IPS-NIHi7 (cell line): ENCODE data around the gene PANK2.
"Not testable (repeated sequence)": the region's sequence is repeated elsewhere in the genome, so short reads cannot be mapped to it uniquely, and the experiment has no call there.

Experiments used
- DNase-seq: peaks from one replicate; pipeline ENCODE4 v3.0.0; 2012; ENCODE audit warnings: mixed read lengths; ENCODE audit errors: extremely low spot score

Gene PANK2

DNA sequence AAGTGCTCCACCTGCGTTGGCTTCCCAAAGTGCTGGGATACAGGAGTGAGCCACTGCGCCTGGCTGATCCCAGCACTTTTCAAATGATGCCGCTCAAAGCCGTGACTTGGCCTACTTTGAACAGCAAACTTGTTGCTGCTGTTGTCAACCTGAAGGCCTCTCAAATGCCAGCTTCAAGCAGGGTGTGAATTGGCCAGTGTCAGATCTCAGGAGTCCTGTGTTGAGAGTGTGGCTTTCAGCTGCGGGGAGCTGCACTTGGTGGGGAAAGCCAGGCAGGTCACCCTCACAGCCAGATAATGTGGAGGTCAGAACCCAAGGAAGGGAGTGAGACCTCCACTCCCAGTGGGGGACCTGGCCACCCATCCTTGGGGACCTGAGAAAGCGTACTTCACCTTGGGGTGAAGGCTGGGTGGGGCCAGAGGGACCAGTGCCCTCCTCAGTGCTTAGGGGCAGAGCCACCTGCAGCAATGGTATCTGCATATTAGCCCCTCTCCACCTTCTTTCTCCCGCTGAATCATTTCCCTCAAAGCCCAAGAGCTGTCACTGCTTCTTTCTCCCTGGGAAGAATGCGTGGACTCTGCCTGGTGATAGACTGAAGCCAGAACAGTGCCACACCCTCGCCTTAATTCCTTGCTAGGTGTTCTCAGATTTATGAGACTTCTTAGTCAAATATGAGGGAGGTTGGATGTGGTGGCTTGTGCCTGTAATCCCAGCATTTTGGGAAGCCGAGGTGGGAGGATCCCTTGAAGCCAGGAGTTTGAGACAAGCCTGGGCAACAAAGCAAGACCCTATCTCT is 19.1 kb upstream of the PANK2 start:
- DNase-seq: no peak

DNA sequence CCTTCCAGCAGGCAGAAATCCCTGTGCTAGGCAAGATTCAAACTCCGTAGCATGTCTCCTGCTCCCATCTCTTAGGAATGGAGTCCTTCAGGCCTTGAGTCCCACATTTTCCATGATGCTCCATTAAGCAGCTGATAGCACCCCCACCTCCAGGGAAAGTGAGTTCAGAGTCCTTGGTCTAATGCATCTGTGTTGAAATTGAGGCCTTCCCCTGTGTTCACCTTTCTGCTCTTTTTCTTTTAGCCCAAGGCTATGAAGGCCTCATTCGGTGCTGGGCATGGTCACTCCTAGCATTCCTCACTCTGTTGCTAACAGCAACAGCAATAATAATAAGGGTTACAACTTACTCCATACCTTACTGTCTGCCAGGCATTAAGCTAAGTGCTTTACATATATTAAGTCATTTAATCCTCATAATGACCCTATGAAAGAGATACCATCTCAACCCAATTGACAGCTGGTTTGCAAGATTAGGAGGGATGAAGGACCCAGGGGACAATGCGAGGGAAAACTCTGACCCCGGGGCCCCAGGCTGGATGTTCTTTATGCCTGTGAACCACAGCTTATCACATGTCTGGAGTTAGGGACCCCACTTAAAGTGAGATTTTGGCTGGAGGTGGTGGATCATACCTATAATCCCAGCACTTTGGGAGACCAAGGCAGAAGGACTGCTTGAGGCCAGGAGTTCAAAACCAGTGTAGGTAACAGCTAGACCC is 17.5 kb upstream of the PANK2 start:
- DNase-seq: no peak

DNA sequence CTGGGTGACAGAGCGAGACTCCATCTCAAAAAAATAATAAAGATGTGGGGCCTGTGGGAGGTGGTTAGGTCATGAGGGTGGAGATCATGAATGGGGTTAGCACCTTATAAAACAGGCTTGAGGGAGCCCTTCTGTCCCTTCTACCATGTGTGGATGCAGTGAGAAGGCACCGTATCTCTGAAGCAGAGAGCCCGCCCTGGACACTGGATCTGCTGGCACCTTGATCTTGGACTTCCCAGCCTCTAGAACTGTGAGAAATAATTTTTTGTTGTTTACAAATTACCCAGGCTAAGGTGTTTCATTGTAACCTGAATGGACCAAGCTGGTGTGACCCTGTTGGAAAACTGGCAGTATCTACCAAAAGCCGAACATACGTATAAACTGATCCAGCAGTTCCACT is 15.7 kb upstream of the PANK2 start:
- no peak for DNase-seq

DNA sequence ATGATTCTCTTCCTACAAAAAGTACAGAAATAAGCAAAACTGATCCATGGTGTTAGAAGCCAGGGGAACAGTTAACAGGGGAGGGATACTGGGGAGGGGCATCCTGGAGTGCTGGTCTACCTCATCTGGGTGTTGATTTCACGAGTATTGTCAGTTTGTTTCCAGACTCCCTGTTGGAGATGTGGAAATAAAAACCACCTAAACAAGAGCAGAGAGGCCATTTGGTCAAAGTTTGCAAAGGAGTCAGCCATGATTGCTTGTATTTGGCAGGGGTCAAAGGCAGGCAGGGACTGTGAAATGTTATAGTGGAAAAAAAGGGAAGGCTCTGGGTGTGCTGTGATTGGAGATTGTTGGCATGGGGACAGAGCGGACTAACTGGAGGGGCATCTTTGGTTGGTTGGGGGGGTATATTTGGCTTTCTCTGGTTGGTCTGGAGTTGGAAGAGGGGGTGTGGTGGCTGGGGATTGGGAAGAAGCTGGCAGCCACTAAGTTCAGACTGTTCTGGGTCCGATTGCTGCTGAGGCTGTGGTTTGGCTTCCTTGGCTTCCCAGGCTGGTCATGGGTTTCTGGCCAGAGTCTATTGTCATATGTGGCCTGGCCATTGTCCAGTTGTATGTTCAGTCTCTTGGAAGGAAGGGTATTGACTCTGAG is 14.9 kb upstream of the PANK2 start:
- DNase-seq: no peak

DNA sequence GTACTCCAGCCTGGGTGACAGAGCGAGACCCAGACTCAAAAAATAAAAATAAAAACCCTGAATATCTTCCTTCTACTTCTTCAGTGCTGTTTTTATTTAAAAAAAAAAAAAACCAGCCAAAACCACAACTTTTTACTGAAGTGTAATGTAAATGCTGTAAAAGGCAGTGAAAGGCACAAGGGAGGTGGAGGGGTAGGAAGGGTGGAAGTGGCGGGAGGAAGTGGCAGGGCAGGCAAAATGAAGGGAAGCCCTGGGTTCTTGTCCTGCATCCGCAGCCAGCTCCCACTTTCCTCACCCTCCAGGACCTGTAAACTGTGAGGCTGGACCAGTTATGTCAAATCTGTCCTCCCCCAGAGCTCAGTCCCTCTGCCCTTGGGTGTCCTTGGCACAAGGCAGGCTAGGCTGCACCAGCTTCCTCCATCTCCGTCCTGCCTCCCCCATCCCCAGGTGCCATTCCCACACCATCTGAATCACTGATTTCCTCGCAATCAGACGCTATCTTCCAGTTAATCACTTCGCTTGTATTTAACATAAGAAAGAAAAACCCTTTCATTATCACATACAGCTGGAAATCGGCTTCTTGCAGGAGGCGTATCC is 13.7 kb upstream of the PANK2 start:
- DNase-seq: no peak

DNA sequence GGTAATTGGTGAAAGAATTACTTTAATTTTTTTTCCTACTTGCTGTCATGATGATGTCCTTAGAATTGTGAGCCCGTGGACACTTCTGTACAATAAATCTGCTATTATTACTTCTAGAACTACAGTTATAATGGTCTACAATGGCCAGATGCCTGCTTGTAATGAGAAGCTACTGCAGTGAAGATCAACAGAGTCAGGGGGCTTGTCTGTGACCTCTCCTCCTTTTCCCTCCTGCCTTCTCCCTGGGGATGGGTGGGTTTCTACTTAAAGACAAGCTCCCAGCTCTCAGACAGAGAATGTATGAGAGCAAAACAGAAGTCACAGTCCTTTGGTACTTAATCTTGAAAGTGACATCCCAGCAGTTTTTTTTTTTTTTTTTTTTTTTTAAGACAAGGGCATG is 13.2 kb upstream of the PANK2 start:
- no peak for DNase-seq

DNA sequence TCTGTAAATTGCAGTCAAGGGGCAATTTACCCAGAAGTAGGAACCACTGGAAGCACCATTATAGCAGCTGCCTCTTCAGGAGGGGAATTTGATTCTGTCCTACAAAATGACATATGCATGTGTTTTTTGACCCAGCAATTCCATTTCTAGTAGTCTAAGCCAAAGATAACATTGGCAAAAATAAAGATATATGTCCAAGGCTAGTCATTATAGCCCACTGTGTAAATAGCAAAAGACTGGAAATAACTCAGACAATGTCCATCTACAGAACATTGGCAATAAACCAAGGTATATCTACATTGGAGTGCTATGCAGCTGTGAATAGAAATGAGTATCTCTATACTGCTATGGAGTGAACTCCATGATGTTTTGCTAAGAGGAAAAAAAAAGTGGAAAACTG is 12.5 kb upstream of the PANK2 start:
- no peak for DNase-seq

DNA sequence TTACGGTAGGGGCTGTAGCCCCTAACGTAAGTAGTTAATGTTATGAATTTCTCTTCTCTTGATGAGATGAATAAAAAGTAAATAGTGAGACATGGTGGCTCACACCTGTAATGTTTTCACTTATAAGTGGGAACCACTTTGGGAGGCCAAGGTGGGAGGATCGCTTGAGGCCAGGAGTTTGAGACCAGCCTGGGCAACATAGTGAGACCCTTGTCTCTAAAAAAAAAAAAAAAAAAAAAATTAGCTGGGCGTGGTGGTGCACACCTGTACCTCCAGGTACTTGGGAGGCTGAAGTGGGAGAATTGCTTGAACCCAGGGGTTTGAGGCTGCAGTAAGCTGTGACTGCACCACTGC is 10.3 kb upstream of the PANK2 start:
- DNase-seq: not testable (repeated sequence)

DNA sequence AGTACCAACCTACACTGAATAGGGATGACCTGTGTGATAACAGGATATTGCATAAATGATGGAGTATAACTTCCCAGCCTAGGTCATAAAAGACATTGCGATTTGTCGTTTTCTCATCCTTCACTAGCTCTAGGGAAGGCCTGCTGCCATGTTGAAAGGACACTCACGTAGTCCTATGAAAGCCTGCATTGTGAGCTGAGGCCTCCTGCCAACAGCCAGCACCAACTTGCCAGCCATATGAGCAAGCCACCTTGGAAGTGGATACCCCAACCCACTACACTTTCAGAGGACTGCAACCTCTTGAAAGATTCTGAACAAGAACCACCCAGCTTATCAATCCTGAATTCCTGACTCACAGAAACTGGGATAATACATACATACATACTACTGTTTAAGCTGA is 3.5 kb upstream of the PANK2 start:
- DNase-seq: no peak

DNA sequence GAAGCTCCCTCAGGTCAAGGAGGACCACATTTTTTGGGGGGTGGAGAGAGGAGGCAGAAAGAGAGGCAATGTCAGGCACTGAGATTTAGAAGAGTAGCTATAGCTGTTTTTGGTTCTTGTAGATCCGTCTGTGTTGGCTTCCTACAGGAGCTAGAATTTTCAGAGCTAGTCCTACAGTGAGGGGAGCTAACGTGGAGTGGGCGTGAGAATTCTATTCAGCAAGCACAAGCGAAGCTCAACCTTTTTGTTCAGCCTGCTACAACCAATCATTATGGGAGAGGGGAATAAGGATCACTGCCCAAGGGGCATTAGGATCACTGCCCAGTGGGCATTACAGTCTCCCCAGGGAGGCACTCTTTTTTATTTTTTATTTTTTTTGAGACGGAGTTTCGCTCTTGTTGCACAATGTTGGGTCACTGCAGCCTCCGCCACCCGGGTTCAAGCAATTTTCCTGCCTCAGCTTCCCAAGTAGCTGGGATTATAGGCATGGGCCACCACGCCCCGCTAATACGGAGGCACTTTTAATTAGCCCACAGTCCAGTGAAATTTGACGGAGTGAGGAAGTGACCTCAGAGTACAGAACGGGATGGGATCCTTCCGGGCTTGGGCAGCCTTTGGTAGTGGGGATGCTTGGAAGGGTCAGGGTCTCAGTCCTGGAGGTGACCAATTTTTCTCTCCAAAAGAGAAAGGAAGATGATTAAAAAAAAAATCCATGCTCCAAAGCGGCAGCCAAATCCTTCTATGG is 1.1 kb upstream of the PANK2 start:
- DNase-seq: no peak

DNA sequence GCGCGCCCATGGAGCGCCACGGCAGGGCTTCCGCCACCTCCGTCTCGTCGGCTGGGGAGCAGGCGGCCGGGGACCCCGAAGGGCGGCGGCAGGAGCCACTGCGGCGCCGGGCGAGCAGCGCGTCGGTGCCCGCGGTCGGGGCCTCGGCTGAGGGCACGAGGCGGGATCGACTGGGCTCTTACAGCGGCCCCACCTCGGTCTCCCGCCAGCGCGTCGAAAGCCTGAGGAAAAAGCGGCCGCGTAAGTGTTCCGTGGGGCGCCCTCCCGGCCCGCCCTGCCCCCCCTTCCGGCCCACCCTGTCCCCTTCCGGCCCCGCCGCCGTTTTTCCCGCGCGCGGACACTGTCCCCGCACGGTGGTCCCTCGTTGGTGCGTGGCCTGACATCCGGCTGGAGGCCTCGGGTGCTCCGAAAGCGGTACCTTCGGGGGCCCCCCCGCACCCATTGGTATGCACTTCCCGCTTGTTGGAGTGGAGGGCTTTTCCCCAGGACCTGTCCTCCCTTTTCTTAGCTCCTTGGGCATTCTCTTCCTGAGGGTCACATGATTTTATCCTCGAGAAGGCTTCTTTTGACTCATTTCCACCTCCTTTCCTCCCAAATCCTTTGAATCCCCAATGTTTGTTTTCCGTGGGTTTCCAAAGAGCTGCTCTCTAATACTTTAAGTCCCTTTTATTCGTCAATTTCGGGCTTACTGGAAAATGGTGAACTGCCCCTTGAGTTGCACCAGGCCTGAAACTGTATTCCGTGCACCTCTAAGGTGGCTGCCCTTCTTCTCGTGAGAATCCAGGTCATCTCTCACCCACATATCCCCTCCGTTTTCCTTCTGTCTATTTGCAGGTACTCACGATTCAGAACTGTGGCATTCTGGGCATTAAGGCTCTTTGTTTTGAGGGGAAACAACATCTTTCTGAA is 556 bp downstream of the PANK2 start:
- no peak for DNase-seq

DNA sequence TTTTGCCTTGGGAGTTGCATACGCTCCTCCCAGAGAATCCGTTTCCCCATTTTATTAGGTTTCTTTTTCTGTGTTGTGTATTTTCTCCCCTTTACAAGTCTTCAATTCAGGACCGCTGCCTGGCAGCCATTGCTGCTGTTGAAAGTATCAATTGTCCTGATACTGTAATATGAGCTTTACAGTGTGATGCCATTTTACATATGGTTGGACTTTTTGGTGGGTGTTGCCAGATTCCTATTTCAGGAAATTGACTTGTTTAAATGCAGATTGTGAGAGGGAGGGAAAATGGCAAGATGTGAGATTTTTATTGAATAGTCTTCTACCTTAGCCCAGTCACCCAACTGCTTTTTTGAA is 1.2 kb downstream of the PANK2 start:
- no peak for DNase-seq

DNA sequence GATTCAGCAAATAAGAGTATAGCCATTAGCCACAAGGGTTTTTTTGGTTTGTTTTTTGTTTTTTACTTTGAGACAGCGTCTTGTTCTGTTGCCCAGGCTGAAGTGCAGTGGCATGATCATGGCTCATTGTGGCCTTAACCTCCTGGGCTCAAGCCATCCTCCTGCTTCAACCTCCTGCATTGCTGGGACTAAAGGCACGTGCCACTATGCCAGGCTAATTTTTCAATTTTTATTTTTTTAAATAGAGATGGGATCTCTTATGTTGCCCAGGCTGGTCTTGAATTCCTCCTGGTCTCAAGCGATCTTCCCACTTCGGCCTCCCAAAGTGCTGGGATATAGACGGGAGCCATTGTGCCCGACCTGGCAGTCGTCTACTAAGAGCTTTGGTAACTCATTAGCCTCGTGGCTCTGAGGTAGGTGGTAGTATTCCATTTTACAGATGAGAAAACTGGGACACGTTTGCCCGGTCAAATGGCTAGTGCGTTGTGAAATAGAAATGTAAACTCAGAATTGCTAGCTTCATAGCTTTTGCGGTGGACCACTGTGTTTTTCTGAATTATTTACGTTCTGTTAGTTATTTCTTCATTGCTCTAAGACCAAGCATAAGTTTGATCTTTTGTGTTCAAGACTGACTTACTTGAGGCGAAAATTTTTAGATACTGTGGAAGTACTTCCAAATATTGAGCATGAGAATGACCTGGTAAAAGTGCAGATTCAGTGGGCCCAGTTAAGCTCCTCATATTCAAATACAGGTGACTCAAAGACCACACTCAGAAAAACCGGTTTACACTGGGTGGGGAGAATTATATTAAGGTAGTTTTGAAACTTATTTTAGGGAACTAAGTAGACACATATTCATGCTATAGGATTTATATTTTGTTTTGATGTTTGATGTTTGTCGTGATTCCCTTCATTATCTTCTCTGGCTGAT is 2.1 kb downstream of the PANK2 start:
- DNase-seq: no peak

DNA sequence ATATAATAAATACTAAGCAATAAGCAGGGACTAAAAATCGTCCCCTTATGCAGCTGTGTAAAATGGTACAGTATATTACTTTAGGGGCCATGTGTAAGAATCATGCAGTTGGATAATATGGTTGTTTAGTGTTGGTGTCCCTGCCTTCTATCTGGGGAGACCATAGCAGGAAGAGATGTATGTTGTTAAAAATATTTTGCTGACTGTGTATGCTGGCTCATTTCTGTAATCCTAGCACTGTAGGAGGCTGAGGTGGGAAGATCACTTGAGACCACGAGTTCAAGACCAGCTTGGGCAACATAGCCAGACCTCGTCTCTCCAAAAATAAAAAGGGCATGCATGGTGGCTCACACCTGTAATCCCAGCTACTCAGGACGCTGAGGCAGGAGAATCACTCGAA is 5.6 kb downstream of the PANK2 start:
- DNase-seq: no peak

DNA sequence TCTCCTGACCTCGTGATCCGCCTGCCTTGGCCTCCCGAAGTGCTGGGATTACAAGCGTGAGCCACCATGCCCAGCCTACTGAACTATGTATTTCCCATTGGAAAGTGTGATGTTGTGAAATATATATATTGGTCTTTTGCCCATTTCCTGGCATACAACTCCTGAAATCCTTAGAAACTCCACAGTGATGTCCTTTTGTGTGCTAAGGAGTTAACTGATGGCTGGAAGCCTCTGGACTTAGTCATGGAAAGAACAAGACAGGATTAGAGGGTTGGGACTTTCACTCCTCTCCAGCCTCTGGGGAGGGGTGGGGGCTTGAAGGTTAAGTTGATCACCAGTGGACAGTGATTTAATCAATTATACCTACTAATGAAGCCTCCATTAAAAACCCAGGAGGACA is 7.1 kb downstream of the PANK2 start:
- no peak for DNase-seq

DNA sequence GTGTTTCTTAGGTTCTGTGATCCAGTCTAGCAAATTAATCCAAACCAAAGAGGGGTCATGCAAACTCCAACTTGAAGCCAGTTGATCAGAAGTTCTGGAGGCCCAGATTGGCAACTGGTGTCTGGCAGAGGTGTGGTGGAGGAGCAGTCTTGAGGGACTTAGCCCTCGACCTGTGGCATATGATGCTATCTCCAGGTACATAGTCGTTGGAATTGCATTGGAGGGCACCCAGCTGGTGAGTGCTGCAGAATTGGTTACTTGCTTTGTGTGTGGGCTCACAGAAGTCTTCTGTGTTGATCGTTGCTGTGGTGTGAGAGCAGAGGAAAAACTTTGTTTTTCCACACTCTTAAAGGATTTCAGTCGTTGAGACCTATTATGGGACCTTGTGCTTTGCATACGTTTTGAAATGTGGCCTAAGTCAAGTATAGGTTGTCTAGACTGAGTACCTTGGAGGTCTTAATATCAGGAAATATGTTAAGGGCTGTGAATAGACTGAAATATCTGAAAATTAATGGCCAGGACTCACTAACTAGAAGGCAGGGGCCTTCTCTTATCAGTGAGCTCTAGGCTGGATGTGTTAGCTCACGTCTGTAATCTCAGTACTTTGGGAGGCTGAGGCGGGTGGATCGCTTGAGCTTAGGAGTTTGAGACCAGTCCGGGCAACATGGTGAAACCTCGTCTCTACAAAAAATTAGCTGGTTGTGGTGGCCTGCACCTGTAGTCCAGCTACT is 7.8 kb downstream of the PANK2 start:
- no peak for DNase-seq

DNA sequence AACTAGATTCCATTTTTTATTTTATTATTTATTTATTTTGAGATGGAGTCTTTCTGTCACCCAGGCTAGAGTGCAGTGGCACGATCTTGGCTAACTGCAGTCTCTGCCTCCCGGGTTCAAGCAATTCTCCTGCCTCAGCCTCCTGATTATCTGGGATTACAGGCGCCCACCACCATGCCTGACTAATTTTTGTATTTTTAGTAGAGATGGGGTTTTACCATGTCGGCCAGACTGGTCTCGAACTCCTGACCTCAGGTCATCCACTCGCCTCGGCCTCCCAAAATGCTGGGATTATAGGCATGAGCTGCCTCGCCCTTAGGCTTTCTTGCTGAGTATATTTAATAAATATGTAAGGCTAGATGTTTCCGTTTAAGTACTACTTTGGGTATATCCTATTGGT is 9.0 kb downstream of the PANK2 start:
- not testable (repeated sequence) for DNase-seq

DNA sequence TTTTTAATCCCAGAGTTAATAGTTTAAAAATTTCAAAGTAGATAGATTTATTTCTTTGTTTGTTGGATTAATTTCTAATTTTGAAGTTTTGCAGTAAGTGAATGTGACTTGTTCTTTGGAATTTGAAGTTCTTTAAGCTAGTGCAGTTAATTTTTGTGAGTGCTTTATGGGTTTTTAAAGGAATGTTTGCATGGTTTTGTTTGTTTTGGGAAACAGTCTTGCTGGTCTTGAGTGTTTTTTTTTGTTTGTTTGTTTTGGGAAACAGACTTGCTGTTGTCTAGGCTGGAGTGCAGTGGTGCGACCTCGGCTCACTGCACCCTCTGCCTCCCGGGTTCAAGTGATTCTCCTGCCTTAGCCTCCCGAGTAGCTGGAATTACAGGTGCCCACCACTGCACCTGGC is 9.5 kb downstream of the PANK2 start:
- DNase-seq: no peak

DNA sequence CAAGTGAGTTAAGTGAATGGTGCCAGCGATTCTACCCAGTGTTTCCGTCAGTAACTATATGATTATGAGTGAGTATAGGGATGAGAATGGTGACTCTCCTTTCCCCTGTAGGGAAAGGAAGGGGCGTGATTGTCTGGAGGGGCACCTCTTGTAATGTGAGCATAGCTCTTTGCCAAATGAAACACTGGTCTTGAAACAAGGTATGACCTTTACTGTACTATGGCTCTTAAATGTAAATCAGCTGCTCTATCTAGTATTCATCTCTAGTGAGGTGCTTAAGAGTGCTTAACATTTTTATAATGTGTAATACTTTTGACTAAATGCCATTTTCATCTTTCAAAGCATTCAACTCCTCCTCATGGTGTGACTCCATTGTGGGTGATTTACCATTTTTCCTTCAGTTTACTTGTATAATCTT is 11.0 kb downstream of the PANK2 start:
- no peak for DNase-seq
